Dermis microvascular lymphatic vessel endothelial cell (primary cell): ENCODE data around the gene PCF11. TPM values are rescaled to one million over a fixed set of nuclear protein-coding genes. Genes with fewer than 3 reads are reported as not detected.

Experiments used
- DNase-seq, 2 donors: peaks; one replicate each; pipeline versions ENCODE4 v3.0.0 to v3.0.0-alpha.2; 2010; ENCODE audit warnings: low read depth in 2 of 2
- total RNA-seq: library from RNA; depleted of rRNA; stranded (reverse); fragments of >200 nt; gene quantifications from 2 replicates; pipeline ENCODE4 v1.2.1, GENCODE V29; 2014

Gene PCF11
- total RNA-seq, 1 donor from 2014 or later = 25.3 TPM

DNA sequence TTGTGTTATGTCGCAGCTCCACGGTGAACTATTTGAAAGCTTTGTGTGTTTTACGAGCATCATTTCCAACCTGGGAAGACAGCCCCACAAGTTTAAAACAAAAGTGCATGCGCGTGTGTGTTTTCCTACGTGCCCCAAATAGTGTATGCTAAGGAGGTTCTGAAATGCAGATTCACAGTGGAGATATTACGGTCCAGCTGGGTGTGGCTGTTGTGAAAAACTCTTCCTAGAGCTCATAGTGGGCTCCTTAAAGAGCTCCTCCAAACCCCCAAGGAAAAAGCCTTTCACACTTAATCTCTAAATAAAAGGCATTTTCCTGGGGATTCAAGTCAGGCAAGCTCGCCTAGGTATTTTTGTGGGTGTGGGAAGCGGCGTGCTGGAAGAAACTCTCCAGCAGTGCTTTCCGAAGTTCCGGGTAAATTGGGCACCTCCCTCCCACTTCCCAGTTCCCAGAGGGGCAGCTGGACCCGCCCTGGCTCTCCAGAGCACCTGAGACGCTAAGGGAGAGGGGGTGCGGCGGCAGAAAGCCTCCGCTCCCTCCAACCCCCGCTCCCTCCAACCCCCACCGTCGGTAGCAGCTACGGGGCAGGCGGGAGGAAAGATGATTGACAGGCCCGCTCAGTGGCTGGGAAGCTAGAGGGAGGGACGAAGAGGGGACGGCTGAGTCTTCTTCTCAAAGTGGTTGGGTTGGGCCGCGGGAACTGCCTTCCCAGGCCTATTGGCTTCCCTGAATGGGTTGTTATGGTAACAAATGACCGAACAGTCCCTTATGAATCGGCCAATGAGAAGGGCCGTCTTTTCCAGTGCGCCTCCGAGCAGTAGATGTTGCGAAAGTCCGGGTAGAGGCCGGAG is 561 bp upstream of the PCF11 start:
- DNase-seq = peak; percentile 100

DNA sequence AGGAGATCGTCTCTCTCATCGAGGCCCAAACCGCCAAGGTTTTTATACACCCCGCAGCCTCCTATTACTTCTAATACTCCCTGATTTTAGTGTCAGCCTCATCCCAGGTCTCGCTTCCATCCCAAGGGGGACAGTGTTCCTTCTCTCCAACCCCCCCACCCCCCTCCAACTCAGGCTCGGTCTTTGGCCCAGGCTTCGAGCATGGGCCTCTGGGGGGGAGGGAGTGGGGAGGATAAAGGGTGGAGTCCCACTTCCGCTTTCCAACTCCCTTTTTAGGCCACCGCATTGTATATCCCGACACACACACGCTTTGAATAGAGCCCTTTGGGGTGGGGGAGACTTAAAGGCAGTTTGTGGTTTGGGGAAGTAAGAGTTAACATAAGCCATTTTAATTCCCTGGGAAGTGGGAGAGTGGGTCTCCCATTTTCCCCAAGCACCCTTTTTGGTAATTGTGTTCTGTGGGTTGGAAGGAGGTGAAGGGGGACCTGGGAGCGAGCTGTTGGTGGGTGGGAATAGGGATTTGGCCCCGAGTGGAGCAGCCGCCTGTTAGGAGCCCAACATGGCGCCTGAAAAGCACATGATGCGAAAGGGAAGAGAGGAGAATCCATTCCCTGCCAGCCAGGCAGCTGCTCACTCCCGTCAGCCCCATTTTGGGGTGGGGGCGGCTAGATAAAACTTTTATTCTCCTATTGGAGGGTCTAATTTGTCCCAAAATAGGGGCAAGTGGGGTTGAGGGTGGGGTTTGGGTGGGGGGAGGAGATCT is 844 bp downstream of the PCF11 start:
- DNase-seq = peak in 1 of 2 donors; percentile 58

GRCh38 chr11:83158357-83158786 is 1.4 kb downstream of the PCF11 start:
- DNase-seq = no peak

DNA sequence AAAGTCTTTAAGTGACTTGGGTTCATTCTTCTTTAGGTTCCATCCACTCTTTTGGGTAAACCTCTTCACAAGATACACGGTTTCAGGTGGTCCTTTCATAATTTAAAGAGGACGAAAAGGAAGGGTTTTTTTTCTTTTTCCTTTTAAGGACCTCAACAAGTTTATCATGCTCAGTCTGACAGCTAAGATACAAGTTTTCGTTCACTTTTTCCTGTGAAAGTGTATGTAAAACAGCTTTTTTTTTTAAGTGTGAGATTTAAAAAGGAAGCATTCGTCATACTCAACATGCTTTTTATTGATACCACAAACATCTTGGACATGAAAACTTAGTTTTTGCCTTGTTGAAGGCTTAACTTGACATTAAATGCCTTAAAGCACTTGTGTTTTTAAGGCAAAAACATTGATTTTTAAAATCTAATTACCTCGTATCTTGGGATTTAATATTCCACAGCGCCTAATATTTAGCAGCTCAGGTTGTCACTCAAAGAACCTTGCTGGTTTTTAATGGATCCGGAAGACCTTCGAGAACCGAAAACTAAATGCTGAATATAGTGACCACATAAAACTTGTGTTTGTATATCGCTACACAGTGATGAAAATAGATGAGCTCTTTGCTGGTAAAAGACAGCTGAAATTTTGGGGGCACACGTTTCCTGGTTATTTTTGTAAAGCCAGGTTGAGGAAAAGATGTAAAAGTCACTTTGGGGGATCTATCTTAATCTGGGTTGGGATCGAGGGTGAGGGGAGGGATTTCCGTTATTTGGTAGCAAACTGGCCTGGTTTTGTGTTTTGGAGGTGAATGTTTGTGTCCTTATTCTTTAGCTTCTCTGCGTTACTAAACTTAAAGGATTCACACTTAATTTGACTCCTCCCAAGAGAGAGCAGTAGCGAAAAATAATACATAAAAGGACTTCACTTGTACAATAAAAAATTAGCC is 2.3 kb downstream of the PCF11 start:
- DNase-seq = no peak

DNA sequence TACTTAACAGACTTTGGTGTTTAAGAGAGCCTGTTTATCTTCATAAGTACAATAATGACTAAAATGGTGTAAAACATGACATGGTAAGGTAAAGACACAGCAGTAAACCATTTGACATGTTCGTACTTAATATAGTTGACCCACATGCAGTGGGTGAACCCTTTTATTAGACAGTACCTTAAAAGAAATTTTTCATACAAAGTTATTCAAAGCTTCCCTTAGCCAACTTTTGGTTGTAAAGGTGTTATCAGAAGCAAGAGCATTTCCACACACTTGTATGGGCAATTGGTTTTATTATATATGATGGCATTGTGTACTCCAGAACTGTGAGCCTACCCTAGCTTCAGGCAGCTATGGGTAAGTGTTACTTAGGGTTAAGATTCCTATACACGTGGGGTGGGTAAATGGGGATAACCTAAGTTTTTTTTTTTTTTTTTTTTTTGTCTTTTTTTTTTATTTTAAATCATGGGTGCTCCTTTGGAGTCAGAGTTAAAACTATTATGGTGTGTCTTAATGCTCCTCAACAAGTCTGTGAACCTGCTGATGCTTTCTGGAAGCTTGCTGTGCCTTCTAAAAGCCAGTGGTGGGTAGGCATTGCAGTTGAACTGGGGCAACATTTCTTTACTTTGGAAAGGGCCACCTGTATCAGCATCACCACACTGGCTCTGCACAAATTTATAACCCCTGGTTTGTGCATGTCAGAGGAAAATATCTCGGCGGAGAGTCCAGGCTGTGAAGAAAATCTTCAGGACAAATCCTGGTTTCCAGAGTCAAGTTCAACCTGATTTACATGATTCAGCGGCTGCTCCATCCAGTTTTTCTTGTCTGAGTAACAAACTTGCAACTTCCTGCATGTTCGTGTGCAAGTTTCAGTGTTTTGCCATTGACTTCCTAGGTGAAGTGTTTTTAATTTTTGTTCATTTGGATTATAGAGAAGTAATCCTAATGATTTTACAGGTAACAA is 3.3 kb downstream of the PCF11 start:
- peak in 1 of 2 donors; percentile 40 for DNase-seq

- no peak for DNase-seq
Measured at GRCh38 chr11:83161610-83162199, 4.8 kb downstream of the PCF11 start.

DNA sequence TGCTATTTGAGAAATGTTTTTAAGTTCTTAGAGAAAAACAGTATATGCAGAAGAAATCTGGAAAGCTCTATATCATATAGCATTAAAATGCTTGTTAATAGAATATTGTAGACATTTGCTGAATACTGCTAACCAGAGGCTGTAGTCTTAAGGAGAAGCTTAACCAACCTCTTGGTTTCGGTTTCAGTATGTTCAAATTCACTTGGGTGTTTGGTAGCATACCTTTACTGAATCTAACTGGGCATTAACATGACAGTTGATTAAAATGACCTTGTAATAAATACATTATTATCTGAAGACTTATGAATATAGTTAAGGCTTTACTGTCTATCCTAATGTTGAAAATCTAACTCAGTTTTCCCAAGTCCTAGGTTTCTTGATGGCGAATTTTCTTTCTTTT is 5.4 kb downstream of the PCF11 start:
- DNase-seq = no peak

DNA sequence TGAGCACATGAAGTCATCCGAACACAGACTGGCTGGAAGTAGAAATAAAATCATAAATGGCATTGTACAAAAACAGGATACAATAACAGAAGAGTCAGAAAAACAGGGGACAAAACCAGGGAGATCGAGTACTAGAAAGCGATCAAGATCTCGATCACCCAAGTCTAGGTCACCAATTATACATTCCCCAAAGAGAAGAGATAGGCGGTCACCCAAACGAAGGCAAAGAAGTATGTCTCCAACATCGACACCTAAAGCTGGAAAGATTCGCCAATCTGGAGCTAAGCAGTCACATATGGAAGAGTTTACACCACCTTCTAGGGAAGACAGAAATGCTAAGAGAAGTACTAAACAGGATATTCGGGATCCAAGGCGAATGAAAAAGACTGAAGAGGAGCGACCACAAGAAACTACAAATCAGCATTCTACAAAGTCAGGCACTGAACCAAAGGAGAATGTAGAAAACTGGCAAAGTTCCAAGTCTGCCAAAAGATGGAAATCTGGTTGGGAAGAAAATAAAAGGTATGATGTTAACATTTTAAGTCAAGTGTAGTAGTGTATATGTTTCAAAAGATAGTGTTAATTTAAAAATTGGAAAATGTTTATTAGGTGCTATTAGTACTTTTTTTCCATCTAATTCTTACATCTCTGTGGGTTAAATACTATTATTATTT is 9.4 kb downstream of the PCF11 start:
- no peak for DNase-seq

GRCh38 chr11:83168756-83169155 is 11.8 kb downstream of the PCF11 start:
- DNase-seq = no peak

GRCh38 chr11:83170865-83171264 is 13.9 kb downstream of the PCF11 start:
- DNase-seq = no peak

DNA sequence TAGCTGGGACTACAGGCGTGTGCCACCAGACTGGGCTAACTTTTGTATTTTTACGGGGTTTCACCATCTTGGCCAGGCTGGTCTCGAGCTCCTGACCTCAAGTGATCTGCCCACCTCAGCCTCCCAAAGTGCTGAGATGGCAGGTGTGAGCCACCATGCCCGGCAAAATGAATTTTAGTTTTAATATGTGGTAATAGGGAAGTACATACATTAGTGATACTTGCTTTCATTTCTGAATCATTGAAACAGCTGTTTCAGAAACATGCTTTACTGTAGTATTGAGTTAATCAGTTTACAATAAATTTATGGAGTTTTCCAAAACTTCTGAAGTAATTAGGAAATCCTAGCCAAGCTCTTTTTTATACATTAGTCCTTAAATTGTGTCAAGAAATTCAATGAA is 15.6 kb downstream of the PCF11 start:
- no peak for DNase-seq

DNA sequence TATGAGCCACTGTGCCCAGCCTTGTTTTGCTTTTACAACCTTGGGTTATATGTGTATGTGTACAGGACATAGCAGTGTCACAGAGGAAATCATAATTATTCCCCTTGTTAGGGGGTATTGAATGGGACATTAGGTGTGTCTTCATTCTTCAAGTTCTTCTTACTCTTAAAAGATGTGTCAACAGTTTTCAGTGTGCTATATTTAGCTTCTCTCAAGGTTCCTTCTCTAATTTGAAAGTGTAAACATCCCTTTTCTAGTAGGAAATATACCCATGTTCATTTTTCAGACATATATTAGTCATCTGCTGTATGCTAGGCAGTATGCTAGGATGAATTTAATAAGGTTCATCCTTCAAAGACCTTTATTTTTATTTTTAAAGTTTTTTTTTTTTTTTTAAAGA is 17.1 kb downstream of the PCF11 start:
- DNase-seq = no peak

DNA sequence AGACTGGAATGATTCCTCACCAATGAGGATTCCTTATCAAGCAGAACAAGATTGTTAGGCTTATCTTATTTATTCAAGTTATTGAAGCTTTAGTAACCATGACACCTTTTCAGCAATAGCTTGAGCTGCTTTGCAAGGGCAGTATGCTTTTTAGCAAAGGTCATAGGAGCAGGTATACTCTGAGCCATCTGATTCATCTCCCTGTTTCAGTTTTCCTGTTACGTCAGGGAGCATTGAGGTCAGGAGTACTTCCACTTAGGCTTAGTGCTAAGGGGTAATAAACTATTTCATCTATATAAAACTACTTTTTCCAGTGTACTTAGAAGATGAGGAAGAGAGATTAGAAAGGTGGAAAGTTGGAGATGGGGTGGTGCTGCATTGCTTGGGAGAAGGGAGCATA is 18.9 kb downstream of the PCF11 start:
- DNase-seq = no peak

- no peak for DNase-seq
Measured at GRCh38 chr11:83181815-83182214, 24.9 kb downstream of the PCF11 start.

DNA sequence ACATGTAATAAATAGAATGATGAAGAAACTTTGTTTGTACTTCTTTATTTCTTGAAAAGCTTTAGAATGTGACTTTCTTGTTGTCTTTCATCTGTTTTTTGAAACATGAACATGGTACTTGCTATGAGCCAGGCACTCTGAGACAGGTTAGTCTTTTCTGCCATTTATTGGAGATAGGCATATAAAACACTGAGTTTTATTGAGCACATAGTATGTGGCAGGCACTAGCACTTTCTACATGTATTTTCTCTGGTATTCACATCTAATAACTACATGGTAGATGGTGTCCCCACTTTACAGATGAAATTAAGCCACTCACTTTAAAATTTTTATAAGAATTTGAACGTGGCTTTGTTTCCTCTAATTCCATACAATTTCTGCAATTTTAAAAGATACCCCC is 28.8 kb downstream of the PCF11 start:
- no peak for DNase-seq

DNA sequence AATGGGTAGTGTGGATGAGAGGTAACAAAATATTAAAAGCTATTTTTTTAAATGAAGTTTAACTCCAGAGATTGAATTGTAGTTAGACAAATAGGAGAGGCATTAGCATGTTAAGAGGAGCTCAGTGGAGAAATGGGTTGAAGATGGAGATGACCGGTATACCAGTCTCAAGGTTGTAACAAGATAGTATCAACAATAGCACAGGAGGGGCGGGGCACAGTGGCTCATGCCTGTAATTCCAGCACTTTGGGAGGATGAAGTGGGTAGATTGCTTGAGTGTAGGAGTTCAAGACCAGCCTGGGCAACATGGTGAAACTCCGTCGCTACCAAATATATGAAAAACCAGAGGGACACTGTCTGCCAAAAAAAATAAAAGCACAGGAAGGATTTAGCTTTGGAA is 30.5 kb downstream of the PCF11 start:
- no peak for DNase-seq

DNA sequence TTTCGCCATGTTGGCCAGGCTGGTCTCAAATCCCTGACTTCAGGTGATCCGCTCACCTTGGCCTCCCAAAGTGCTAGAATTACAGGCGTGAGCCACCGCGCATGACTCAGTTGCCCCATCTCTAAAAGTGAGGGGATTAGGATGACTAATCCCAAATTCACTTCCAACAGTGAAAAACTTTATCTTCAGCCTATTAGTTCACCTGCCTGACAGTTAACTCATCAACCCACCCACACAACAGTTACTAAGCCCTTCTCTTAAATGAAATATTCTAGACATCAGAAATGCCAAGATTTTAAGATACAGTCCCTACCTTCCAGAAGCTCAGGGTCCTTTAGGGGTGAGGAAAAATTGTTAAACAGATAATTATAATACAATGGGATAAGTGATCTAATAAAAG is 34.6 kb downstream of the PCF11 start:
- no peak for DNase-seq

- no peak for DNase-seq
Measured at GRCh38 chr11:83191986-83192385, 35.1 kb downstream of the PCF11 start.

DNA sequence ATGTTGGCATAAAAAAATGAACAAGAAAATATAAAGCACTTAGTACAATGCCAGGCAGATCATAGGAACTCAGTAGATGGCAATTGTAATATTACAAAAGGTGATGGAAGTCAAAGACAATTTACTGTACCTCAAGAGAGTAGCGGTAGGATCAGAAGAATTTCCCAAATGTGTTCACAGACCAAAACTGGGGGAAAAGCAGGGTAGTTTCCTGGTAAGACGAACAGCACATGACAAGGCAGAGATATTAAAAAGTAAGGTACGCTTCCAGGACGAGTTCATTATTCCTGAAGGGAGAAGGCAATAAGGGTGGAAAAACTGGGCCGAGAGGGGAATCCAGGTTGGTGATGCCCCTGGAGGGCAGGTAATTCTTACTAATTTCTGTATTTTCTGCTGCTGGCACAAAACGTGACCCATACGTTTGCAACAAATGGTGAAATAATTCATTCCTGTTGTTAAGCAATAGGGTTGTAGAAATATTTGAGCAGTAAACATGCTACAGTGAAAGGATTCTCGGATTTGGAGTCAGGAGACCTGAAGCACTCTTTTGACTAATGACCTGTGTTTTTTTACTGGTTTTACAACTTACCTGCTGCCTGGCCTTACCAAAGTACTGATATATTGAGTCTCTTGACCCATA is 35.8 kb downstream of the PCF11 start:
- DNase-seq = no peak
